Esophagus squamous epithelium (tissue), 5 donors: Measurements from ENCODE around the gene PRM2. TPM values are rescaled to one million over a fixed set of nuclear protein-coding genes. Genes with fewer than 3 reads are reported as not detected.

ENCODE experiments used
- DNase-seq: peaks from one replicate; lab custom pipeline; 2025; lab: John Stamatoyannopoulos, UW
- H3K27ac ChIP-seq, 4 donors: fragments of 200-600 bp; sonication (generic); one replicate each; pipeline ENCODE4 v1.5.1; 2016 to 2019; ENCODE audit warnings: mild to moderate bottlenecking in 1 of 4
- H3K27me3 ChIP-seq, 4 donors: fragments of 200-600 bp; sonication (generic); 1 replicate in 3 of 4; 2 replicates in 1 of 4; pipeline versions ENCODE4 v1.5.1 to v1.6.0; 2017 to 2021; ENCODE audit warnings: antibody characterized with exemption in 1 of 4
- H3K36me3 ChIP-seq, 3 donors: fragments of 200-600 bp; sonication (generic); one replicate each; pipeline ENCODE4 v1.5.1; 2016 to 2019
- H3K4me1 ChIP-seq, 3 donors: fragments of 200-600 bp; sonication (generic); one replicate each; pipeline ENCODE4 v1.5.1; 2017 to 2019
- H3K4me3 ChIP-seq, 4 donors: fragments of 200-600 bp; sonication (generic); 1 replicate in 3 of 4; 2 replicates in 1 of 4; pipeline ENCODE4 v1.5.1; 2016 to 2019; ENCODE audit warnings: mild to moderate bottlenecking in 2 of 4, moderate library complexity in 1 of 4
- H3K9me3 ChIP-seq, 3 donors: fragments of 200-600 bp; sonication (generic); one replicate each; pipeline ENCODE4 v1.5.1; 2016 to 2019
- POLR2A ChIP-seq, 4 donors: fragments of 450-650 bp; IDR thresholded peaks; one replicate each; pipeline ENCODE4 v1.6.1; 2017; ENCODE audit warnings: antibody characterized with exemption in 4 of 4, mild to moderate bottlenecking in 4 of 4, moderate library complexity in 3 of 4
- WGBS, 2 donors: methylation state at CpG; one replicate each; pipeline ENCODE4 v1.1.5; 2018; 5-methylcytosine and 5-hydroxymethylcytosine counted together
- intact Hi-C: fragments of 100-400 bp; cut with DNase I; formaldehyde crosslinking; loops from one replicate; pipeline ENCODE4 v1.15.0; 2022
- total RNA-seq, 4 donors: library from RNA; depleted of rRNA; stranded (reverse); fragments of >200 nt; gene quantifications; one replicate each; pipeline ENCODE4 v1.1.0, GENCODE V29; 2016
- TF ChIP-seq, protein P1 (sequence below), 6 experiments: fragments of 450-650 bp in 4 of 6; fragments of 200-600 bp in 2 of 6; sonication (generic) in 2 of 6; IDR thresholded peaks; one replicate each; pipeline ENCODE4 v1.5.1; 2016 to 2019; ENCODE audit warnings: antibody characterized with exemption in 6 of 6, mild to moderate bottlenecking in 4 of 6, moderate library complexity in 4 of 6
- donor health status: DM: yes; HTN: yes; CAD: no.

The PRM2 gene
- total RNA-seq, 4 donors from 2014 or later, result not detected

DNA sequence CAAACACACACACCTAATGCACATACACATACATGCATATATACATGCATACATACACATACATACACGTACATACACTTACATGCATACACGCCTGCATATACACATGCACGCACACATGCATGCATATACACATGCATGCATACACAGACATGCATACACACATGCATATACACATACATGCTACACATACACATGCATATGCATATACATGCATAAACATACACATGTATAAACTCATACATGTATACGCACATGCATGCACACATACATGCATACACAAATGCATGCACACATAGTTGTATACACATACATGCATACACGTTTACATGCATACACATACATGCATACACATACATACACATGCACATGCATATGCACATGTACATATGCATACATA, 45.4 kb upstream of the PRM2 start:
- H3K4me1 ChIP-seq, result no peaks in the 10 kb centered on the region
- H3K36me3 ChIP-seq, result no peaks in the 10 kb centered on the region
- DNase-seq, result no peak
- H3K9me3 ChIP-seq, result no peaks in the 10 kb centered on the region
- intact Hi-C loops, result no loop called here
- no peak overlapping the region for H3K27ac ChIP-seq
- 65 to 71% methylated on average over 5 of the region's 5 CpGs for WGBS, 2 donors
- no peaks in the 10 kb centered on the region for H3K27me3 ChIP-seq
- no peak for TF ChIP-seq POLR2A (IDR thresholded peaks at IDR 0.05)
- TF ChIP-seq, protein P1, sequence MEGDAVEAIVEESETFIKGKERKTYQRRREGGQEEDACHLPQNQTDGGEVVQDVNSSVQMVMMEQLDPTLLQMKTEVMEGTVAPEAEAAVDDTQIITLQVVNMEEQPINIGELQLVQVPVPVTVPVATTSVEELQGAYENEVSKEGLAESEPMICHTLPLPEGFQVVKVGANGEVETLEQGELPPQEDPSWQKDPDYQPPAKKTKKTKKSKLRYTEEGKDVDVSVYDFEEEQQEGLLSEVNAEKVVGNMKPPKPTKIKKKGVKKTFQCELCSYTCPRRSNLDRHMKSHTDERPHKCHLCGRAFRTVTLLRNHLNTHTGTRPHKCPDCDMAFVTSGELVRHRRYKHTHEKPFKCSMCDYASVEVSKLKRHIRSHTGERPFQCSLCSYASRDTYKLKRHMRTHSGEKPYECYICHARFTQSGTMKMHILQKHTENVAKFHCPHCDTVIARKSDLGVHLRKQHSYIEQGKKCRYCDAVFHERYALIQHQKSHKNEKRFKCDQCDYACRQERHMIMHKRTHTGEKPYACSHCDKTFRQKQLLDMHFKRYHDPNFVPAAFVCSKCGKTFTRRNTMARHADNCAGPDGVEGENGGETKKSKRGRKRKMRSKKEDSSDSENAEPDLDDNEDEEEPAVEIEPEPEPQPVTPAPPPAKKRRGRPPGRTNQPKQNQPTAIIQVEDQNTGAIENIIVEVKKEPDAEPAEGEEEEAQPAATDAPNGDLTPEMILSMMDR (IDR thresholded peaks at IDR 0.05), result no peak
- H3K4me3 ChIP-seq, result no peak overlapping the region

DNA sequence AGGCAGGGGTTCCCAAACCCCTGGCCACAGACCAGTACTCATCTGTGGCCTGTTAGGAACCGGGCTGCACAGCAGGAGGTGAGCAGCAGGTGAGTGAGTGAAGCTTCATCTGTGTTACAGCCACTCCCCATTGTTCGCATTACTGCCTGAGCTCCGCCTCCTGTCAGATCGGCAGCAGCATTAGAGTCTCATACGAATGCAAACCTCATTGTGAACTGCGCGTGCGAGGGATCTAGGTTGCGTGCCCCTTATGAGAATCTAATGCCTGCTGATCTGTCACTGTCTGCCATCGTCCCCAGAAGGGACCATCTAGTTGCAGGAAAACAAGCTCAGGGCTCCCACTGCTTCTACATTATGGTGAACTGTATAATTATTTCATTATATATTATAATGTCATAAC, 43.9 kb upstream of the PRM2 start:
- no peak overlapping the region for H3K27ac ChIP-seq
- no peak for TF ChIP-seq POLR2A (IDR thresholded peaks at IDR 0.05)
- TF ChIP-seq, protein P1 (IDR thresholded peaks at IDR 0.05), result no peak
- no peaks in the 10 kb centered on the region for H3K27me3 ChIP-seq
- no peaks in the 10 kb centered on the region for H3K4me1 ChIP-seq
- H3K36me3 ChIP-seq, result no peaks in the 10 kb centered on the region
- H3K4me3 ChIP-seq, result no peak overlapping the region
- DNase-seq, result no peak
- no peaks in the 10 kb centered on the region for H3K9me3 ChIP-seq
- 72 to 74% methylated on average over 9 of the region's 10 CpGs for whole genome bisulfite sequencing, 2 donors
- intact Hi-C loops, result no loop called here

DNA sequence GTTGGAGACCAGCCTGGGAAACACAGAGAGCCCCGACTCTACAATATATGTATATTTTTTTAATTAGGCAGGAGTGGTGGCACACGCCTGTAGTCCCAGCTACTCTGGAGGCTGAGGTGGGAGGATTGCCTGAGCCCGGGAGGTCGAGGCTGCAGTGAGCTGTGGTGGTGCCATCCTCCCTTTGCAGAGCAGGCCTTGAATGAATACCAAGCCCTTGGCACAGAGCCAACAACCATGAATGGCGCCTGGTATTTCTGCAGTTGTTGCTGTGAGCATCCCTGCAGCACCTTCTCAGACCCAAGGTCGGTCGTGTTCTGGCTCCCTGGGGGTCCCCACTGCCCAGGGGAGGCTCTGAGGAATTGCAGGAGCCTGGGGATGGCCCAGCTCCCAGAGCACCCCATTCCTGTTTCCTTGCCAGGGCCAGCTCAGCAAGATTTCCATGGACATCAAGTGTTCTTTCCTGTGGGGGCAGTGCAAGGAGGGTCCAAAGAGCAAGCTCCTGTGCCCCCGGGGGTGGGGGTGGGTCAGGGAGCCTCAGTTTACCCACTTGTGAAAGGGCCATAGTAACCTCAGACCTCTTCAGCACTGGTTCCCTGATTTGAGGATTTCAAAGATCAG, 43.4 kb upstream of the PRM2 start:
- no peak overlapping the region for H3K27ac ChIP-seq
- no peak overlapping the region for H3K4me3 ChIP-seq
- TF ChIP-seq POLR2A (IDR thresholded peaks at IDR 0.05), result no peak
- TF ChIP-seq, protein P1 (IDR thresholded peaks at IDR 0.05), result no peak
- no peaks in the 10 kb centered on the region for H3K4me1 ChIP-seq
- intact Hi-C loops, result no loop called here
- WGBS, 2 donors, result 56 to 64% methylated on average over 4 of the region's 8 CpGs
- H3K36me3 ChIP-seq, result no peaks in the 10 kb centered on the region
- H3K9me3 ChIP-seq, result no peaks in the 10 kb centered on the region
- no peak for DNase-seq
- no peaks in the 10 kb centered on the region for H3K27me3 ChIP-seq

DNA sequence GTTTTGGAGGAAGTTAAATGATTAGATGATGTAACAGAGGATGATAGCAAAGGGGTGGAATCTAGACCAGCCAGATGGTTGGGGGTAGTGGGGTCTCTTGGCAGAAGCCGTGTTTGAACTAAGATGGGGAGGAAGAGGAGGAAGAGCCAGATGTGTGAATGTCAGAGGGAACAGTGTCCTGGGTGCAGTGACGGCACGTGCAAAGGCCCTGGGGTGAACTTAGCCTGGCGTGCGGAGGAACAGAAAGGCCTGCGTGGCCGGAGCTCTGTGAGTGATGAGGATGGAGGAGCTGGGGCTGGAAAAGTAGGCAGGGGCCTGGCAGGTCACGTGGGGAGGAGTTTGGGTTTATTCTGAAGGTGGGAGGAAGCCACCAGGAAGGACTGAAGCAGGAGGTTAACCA, 42.5 kb upstream of the PRM2 start:
- Histone ChIP-seq H3K4me1 (no peaks in the 10 kb centered on the region), H3K27me3 (no peaks in the 10 kb centered on the region), H3K27ac (no peak overlapping the region), H3K9me3 (no peaks in the 10 kb centered on the region), H3K4me3 (no peak overlapping the region), H3K36me3 (no peaks in the 10 kb centered on the region)
- 91 to 93% methylated on average over 8 of the region's 8 CpGs for WGBS, 2 donors
- DNase-seq, result no peak
- TF ChIP-seq, protein P1 (IDR thresholded peaks at IDR 0.05), result no peak
- TF ChIP-seq POLR2A (IDR thresholded peaks at IDR 0.05), result no peak
- intact Hi-C loops, result no loop called here

DNA sequence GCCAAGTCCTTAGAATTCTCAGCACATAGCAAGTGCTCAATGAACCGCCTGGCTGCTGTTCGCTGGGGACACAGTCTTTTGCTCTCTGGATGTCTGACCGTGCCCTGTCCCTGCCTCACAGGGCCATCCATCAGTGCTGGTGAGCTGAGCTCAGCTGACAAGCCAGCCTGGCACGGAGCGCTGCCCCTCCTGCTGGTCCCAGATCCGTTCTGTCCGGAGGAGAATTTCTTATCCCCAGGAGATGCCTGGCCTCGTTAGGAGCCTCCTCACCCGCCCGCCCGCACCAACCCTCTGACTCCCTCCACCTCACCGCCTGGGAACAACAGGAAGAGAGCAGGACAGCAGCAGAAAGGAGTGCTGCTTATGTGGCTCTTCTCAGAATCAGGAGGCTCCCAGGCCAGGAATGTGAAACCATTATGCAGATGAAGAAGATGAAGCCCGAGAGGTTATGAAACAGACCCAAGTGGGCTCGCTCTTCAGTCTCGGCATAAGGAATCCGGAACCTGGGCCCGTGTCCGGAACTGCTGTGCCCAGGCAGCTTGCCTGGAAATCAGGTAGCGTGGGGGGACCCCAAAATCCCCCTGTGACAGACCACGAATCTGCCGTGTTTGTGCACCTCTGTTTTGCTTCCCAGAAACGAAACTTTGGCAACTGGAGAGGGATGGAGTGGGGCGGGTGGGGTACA, 40.2 kb upstream of the PRM2 start:
- Histone ChIP-seq H3K4me1 (peaks cover 0 to 16% (median 11%) of the 10 kb centered on the region in 3 donors), H3K36me3 (no peaks in the 10 kb centered on the region), H3K4me3 (no peak overlapping the region), H3K27ac (no peak overlapping the region), H3K9me3 (no peaks in the 10 kb centered on the region), H3K27me3 (no peaks in the 10 kb centered on the region)
- intact Hi-C loops, result no loop called here
- TF ChIP-seq, protein P1 (IDR thresholded peaks at IDR 0.05), result no peak
- no peak for TF ChIP-seq POLR2A (IDR thresholded peaks at IDR 0.05)
- WGBS, 2 donors, result 81 to 87% methylated on average over 10 of the region's 23 CpGs
- DNase-seq, result no peak
